ENCODE measurements around the gene CORO2B. TPM values are rescaled to one million over a fixed set of nuclear protein-coding genes. Genes with fewer than 3 reads are reported as not detected.
"Not testable (repeated sequence)": the region's sequence is repeated elsewhere in the genome, so short reads cannot be mapped to it uniquely, and the experiment has no call there.

Gene CORO2B
- polyA plus RNA-seq, 1 of the 3 experiments (the other 2 are of a cell fraction) = 3.6 TPM

- Histone ChIP-seq H2AFZ (ENCODE audit: low read depth) (no peak overlapping the region), H3K4me3 (ENCODE audit: low read depth in 2 of 2, low read length in 1 of 2) (no peak overlapping the region), H3K79me2 (ENCODE audit: insufficient read depth) (no peaks in the 10 kb centered on the region), H3K4me2 (no peak overlapping the region), H3K9me3 (no peaks in the 10 kb centered on the region), H3F3A (replicated peaks; ENCODE audit: insufficient read depth) (no peaks in the 10 kb centered on the region), H3K9ac (no peak overlapping the region), H3K27me3 (ENCODE audit: insufficient read depth) (no peaks in the 10 kb centered on the region), H3K27ac (ENCODE audit: low read depth in 2 of 2, low read length in 1 of 2) (no peak overlapping the region), H3K4me1 (ENCODE audit: control insufficient read depth in 1 of 2, insufficient read depth in 2 of 2, low read depth in 1 of 2, low read length in 1 of 2) (peaks cover 25 to 38% of the 10 kb centered on the region in 2 experiments; a peak in 3 of 4 replicates), H3K36me3 (replicated peaks in 1 of 2; ENCODE audit: control insufficient read depth in 1 of 2, insufficient read depth in 2 of 2, low read length in 1 of 2) (no peaks in the 10 kb centered on the region), H3K9me2 (no peaks in the 10 kb centered on the region), H4K20me1 (ENCODE audit: insufficient read depth) (no peaks in the 10 kb centered on the region)
- CTCF ChIA-PET = no interaction called here
- TF ChIP-seq ZBTB33 (IDR thresholded peaks at IDR 0.05; ENCODE audit: borderline replicate concordance, low read depth) (no peak), EZH2phosphoT487 (IDR thresholded peaks at IDR 0.05; ENCODE audit: borderline replicate concordance, low read depth) (no peak), PBX3 (IDR thresholded peaks at IDR 0.05) (no peak), IRF3 (IDR thresholded peaks at IDR 0.05; ENCODE audit: low read depth, low read length) (no peak), SIN3A (IDR thresholded peaks at IDR 0.05; ENCODE audit: borderline replicate concordance, low read depth, low read length) (no peak), NFIC (IDR thresholded peaks at IDR 0.05; ENCODE audit: borderline replicate concordance) (no peak), EP300 (IDR thresholded peaks at IDR 0.05; ENCODE audit: borderline replicate concordance in 1 of 2, low read depth in 1 of 2, low read length in 1 of 2) (no peak)
- WGBS (ENCODE audit: low lambda C conversion rate) = 88% methylated on average over 5 of the region's 5 CpGs
- POLR2A ChIA-PET = no interaction called here
- DNase-seq = no peak
Measured at GRCh38 chr15:68603216-68603595, 24.4 kb downstream of the CORO2B start.

- Histone ChIP-seq H2AFZ (ENCODE audit: low read depth) (no peak overlapping the region), H3K4me3 (ENCODE audit: low read depth in 2 of 2, low read length in 1 of 2) (no peak overlapping the region), H4K20me1 (ENCODE audit: insufficient read depth) (no peaks in the 10 kb centered on the region), H3K79me2 (ENCODE audit: insufficient read depth) (no peaks in the 10 kb centered on the region), H3K4me1 (ENCODE audit: control insufficient read depth in 1 of 2, insufficient read depth in 2 of 2, low read depth in 1 of 2, low read length in 1 of 2) (peaks cover 25 to 32% of the 10 kb centered on the region in 2 experiments; a peak in 3 of 4 replicates), H3K9me3 (no peaks in the 10 kb centered on the region), H3K27ac (ENCODE audit: low read depth in 2 of 2, low read length in 1 of 2) (no peak overlapping the region), H3K4me2 (no peak overlapping the region), H3K27me3 (ENCODE audit: insufficient read depth) (no peaks in the 10 kb centered on the region), H3K36me3 (replicated peaks in 1 of 2; ENCODE audit: control insufficient read depth in 1 of 2, insufficient read depth in 2 of 2, low read length in 1 of 2) (no peaks in the 10 kb centered on the region), H3K9ac (no peak overlapping the region), H3F3A (replicated peaks; ENCODE audit: insufficient read depth) (no peaks in the 10 kb centered on the region), H3K9me2 (no peaks in the 10 kb centered on the region)
- WGBS (ENCODE audit: low lambda C conversion rate) = 97% methylated on average over 8 of the region's 9 CpGs
- ChIA-PET CTCF (interaction anchor here (1.5 kb wide), 1 partner anchor 53 kb away, joined by 4 read pairs; no protein-coding TSS in a partner anchor), POLR2A (no interaction called here)
- no peak for TF ChIP-seq SIN3A (IDR thresholded peaks at IDR 0.05; ENCODE audit: borderline replicate concordance, low read depth, low read length)
- TF ChIP-seq CHD2 (IDR thresholded peaks at IDR 0.05; ENCODE audit: low read length, partially characterized antibody) = no peak
- TF ChIP-seq GABPA (IDR thresholded peaks at IDR 0.05; ENCODE audit: low read depth) = no peak
- no peak for TF ChIP-seq TAF1 (IDR thresholded peaks at IDR 0.05; ENCODE audit: borderline replicate concordance, low read depth, low read length)
- no peak for TF ChIP-seq FOXM1 (IDR thresholded peaks at IDR 0.05; ENCODE audit: low read depth)
- no peak for TF ChIP-seq USF1 (IDR thresholded peaks at IDR 0.05; ENCODE audit: borderline replicate concordance, low read depth)
- DNase-seq = no peak
Measured at GRCh38 chr15:68603951-68604350, 25.2 kb downstream of the CORO2B start.

- 81% methylated on average over 10 of the region's 10 CpGs for WGBS (ENCODE audit: low lambda C conversion rate)
- H3F3A ChIP-seq (replicated peaks; ENCODE audit: insufficient read depth); H3K9me3 ChIP-seq; H3K36me3 ChIP-seq (replicated peaks in 1 of 2; ENCODE audit: control insufficient read depth in 1 of 2, insufficient read depth in 2 of 2, low read length in 1 of 2); H2AFZ ChIP-seq (ENCODE audit: low read depth); H3K9me2 ChIP-seq; H4K20me1 ChIP-seq (ENCODE audit: insufficient read depth); H3K27me3 ChIP-seq (ENCODE audit: insufficient read depth); POLR2A ChIA-PET; DNase-seq; H3K4me3 ChIP-seq (ENCODE audit: low read depth in 2 of 2, low read length in 1 of 2); H3K79me2 ChIP-seq (ENCODE audit: insufficient read depth); H3K9ac ChIP-seq; H3K4me2 ChIP-seq; H3K27ac ChIP-seq (ENCODE audit: low read depth in 2 of 2, low read length in 1 of 2): not testable (repeated sequence)
- H3K4me1 ChIP-seq (ENCODE audit: control insufficient read depth in 1 of 2, insufficient read depth in 2 of 2, low read depth in 1 of 2, low read length in 1 of 2) = peaks cover 16 to 22% of the 10 kb centered on the region in 2 experiments; a peak in 3 of 4 replicates
- CTCF ChIA-PET = interaction anchor here (1.5 kb wide), 1 partner anchor 54 kb away, joined by 4 read pairs; no protein-coding TSS in a partner anchor
Measured at GRCh38 chr15:68604840-68605478, 26.2 kb downstream of the CORO2B start.
